HEK293 (cell line): ENCODE results near the gene CLIP1.
A peak's percentile ranks its signal among the peaks of the same experiment; 100 is the strongest.
"Not testable (repeated sequence)": the region's sequence is repeated elsewhere in the genome, so short reads cannot be mapped to it uniquely, and the experiment has no call there.

ENCODE experiments used
- CTCF ChIA-PET: fragments of 350-600 bp; formaldehyde crosslinking; extraction: SDS; loops from one replicate; lab custom pipeline; 2021; ENCODE audit warnings: antibody characterized with exemption; lab: Yijun Ruan, JAX
- POLR2A ChIA-PET: fragments of 300-600 bp; formaldehyde crosslinking; extraction: SDS; loops from one replicate; lab custom pipeline; 2020; ENCODE audit warnings: antibody characterized with exemption, inconsistent platforms; lab: Yijun Ruan, JAX
- H3K27ac ChIP-seq: fragments of 200-500 bp; sonication (Bioruptor generic); 2 replicates; pipeline ENCODE4 v1.5.1; 2014; ENCODE audit warnings: low read depth, low read length, control low read depth, inconsistent platforms; ENCODE audit errors: extremely low read depth
- H3K36me3 ChIP-seq, 2 experiments: fragments of 200-500 bp in 1 of 2; sonication (Bioruptor generic) in 1 of 2; 1 replicate in 1 of 2; 2 replicates in 1 of 2; pipeline ENCODE4 v1.5.1; 2014 to 2017; ENCODE audit warnings: inconsistent platforms in 2 of 2, low read length in 2 of 2; ENCODE audit not compliant: control insufficient read depth in 2 of 2, insufficient read depth in 1 of 2
- H3K4me1 ChIP-seq: fragments of 200-500 bp; sonication (Bioruptor generic); 2 replicates; pipeline ENCODE4 v1.5.1; 2014; ENCODE audit warnings: mild to moderate bottlenecking, low read length, inconsistent platforms; ENCODE audit not compliant: control insufficient read depth, insufficient read depth
- H3K4me3 ChIP-seq: 2 replicates; pipeline ENCODE4 v1.5.1; 2011; ENCODE audit warnings: low read depth, mild to moderate bottlenecking, control low read depth, low read length, moderate library complexity
- H3K9me3 ChIP-seq: fragments of 200-500 bp; sonication (Bioruptor generic); 2 replicates; pipeline ENCODE4 v1.5.1; 2014; ENCODE audit warnings: low read depth, low read length, inconsistent platforms; ENCODE audit not compliant: control insufficient read depth, insufficient read depth
- PRDM1 ChIP-seq: fragments of 450-650 bp; formaldehyde crosslinking; IDR thresholded peaks from 2 replicates; pipeline ENCODE4; 2016; ENCODE audit warnings: missing biosample characterization, missing genetic modification characterization
- ZFHX2 ChIP-seq: fragments of 450-650 bp; formaldehyde crosslinking; conservative IDR thresholded peaks from 2 replicates; pipeline ENCODE4 v1.5.1; 2016; ENCODE audit warnings: missing biosample characterization, missing genetic modification characterization
- ZNF501 ChIP-seq: fragments of 450-650 bp; formaldehyde crosslinking; IDR thresholded peaks from 2 replicates; pipeline ENCODE4 v1.5.1; 2016; ENCODE audit warnings: missing biosample characterization, missing genetic modification characterization
- ZNF544 ChIP-seq: fragments of 450-650 bp; formaldehyde crosslinking; IDR thresholded peaks from 2 replicates; pipeline ENCODE4 v1.5.0; 2017; ENCODE audit warnings: missing biosample characterization, missing genetic modification characterization
- ZNF610 ChIP-seq: fragments of 450-650 bp; formaldehyde crosslinking; IDR thresholded peaks from 2 replicates; pipeline ENCODE4 v1.5.1; 2016; ENCODE audit warnings: missing biosample characterization, missing genetic modification characterization, borderline replicate concordance
- ZSCAN16 ChIP-seq: fragments of 450-650 bp; formaldehyde crosslinking; IDR thresholded peaks from 2 replicates; pipeline ENCODE4 v1.5.1; 2016; ENCODE audit warnings: missing biosample characterization, missing genetic modification characterization
- TF ChIP-seq, protein P1 (sequence below): fragments of 450-650 bp; formaldehyde crosslinking; IDR thresholded peaks from 2 replicates; pipeline ENCODE4 v1.5.1; 2016; ENCODE audit warnings: missing biosample characterization, missing genetic modification characterization
- TF ChIP-seq, protein P2 (sequence below): fragments of 450-650 bp; IDR thresholded peaks from 2 replicates; pipeline ENCODE4 v1.5.1; 2018; ENCODE audit warnings: missing biosample characterization, mild to moderate bottlenecking, missing genetic modification characterization
- TF ChIP-seq, protein P3 (sequence below): fragments of 450-650 bp; formaldehyde crosslinking; IDR thresholded peaks from 2 replicates; pipeline ENCODE4 v1.5.1; 2017; ENCODE audit warnings: missing biosample characterization, mild to moderate bottlenecking, missing genetic modification characterization, moderate library complexity
- TF ChIP-seq, protein P4 (sequence below): fragments of 450-650 bp; formaldehyde crosslinking; optimal IDR thresholded peaks from 2 replicates; pipeline ENCODE3; 2016; ENCODE audit warnings: missing biosample characterization, mild to moderate bottlenecking, missing genetic modification characterization

Gene CLIP1

DNA sequence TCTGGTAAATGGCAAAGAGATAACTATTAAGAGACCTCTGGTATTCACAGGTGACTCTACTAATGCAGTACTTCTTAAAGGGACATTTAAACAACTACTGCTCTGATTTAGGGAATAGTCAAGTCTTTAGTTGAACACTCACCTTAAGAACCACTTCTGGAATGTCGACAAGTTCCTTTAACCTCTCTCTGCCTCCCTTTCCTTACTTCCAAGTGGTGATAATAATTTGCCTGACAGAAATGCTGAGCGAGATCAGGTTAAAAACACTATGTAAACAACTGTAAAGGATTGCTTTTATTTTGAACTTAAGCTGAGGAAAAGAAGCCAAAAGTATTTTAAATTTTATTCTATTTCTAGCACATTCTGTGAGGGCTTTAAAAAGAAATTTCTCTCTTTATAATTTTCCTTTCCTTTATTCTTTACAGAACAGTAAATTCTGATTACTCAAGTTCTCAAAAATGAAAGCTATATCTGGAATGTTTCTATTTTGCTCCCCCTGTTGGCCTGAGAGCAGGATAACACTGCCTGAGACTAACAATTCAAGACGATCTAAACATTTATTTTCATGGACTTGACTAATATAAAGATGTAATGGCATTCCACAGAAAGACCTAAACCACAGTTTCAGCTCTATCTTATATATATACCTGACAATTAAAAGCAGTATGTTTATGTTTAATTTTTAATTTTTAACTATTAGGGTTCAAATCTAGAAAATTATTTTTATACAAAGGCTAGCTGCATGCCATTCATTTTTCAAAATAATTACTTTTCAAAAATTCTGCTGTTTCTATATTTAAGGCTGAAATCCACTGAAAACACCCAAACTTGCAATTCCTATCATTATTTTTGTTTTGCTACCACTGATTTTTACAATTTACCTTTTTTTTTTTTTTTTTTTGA is 49.1 kb upstream of the CLIP1 start (continued):
- TF ChIP-seq PRDM1 (tag by site-specific recombination) = peak; percentile 68

DNA sequence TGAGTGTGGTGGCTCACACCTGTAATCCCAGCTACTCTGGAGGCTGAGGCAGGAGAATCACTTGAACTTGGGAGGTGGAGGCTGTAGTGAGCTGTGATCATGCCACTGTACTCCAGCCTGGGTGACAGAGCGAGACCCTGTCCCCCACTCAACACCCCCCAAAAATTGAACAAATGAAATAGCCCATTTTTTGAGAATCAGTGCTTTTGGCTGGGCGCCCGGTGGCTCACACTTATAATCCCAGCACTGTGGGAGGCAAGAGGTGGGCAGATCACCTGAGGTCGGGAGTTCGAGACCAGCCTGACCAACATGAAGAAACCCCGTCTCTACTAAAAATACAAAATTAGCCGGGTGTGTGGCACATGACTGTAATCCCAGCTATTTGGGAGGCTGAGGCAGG is 48.1 kb upstream of the CLIP1 start:
- not testable (repeated sequence) for H3K4me1 ChIP-seq, H3K4me3 ChIP-seq, H3K27ac ChIP-seq, H3K9me3 ChIP-seq
- peaks cover 30 to 35% of the 10 kb centered on the region in 2 experiments for H3K36me3 ChIP-seq
- 0 out of 2 replicates have a peak, but pooled peaks have one; percentile 9 for TF ChIP-seq ZFHX2 (tag by site-specific recombination)
- ChIA-PET POLR2A (interaction anchor here (1.7 kb wide), 1 partner anchor 71 kb away, joined by 12 read pairs; no protein-coding TSS in a partner anchor), CTCF (interaction anchor here (0.6 to 7.6 kb wide), 10 partner anchors 9 to 250 kb away, joined by 3 to 156 read pairs (median 5); no protein-coding TSS in a partner anchor)

DNA sequence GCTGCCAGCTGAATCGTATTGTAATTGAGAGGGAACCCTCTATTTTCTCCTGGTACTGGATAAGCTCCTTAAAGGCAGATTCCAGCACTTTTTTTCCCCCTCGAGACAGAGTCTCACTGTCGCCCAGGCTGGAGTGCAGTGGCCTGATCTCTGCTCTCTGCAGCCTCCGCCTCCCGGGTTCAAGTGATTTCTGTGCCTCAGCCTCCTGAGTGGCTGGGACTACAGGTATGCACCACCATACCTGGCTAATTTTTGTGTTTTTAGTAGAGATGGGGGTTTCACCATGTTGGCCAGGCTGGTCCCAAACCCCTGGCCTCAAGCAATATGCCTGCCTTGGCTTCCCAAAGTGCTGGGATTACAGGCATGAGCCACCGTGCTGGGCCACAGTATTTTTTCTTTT is 47.4 kb upstream of the CLIP1 start:
- POLR2A ChIA-PET = interaction anchor here (0.6 to 0.8 kb wide), 2 partner anchors 20 to 28 kb away, joined by 4 read pairs; no protein-coding TSS in a partner anchor
- not testable (repeated sequence) for H3K9me3 ChIP-seq, H3K4me3 ChIP-seq, H3K27ac ChIP-seq, H3K4me1 ChIP-seq
- CTCF ChIA-PET = interaction anchor here (1.5 to 7.6 kb wide), 3 partner anchors 11 to 135 kb away, joined by 4 to 156 read pairs (median 26); no protein-coding TSS in a partner anchor
- H3K36me3 ChIP-seq = peaks cover 26 to 29% of the 10 kb centered on the region in 2 experiments

DNA sequence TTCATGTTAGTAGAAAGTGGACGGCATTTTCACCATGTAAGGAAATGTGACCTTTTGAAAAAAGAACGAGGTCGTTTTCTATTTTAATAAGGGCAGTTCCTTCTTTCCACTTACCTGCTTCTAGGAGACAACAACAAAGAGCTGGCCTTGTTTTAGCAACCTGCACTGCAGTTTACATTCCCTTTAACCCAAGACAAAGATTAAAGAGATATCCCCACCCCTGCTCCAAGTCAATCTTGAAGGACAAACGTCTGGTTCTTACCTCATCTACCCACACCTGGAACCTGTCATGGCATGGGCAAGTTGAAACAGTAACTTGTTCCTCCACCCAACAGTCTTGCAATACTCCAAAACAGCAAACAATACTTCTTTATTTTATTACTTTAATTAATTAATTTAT is 45.5 kb upstream of the CLIP1 start:
- peaks cover 10 to 13% of the 10 kb centered on the region in 2 experiments for H3K36me3 ChIP-seq
- H3K4me1 ChIP-seq = 0 out of 2 replicates have a peak, but pooled peaks cover 3% of the 10 kb centered on the region
- H3K9me3 ChIP-seq = no peaks in the 10 kb centered on the region
- TF ChIP-seq ZSCAN16 (tag by site-specific recombination) = no peak
- TF ChIP-seq, protein P1, sequence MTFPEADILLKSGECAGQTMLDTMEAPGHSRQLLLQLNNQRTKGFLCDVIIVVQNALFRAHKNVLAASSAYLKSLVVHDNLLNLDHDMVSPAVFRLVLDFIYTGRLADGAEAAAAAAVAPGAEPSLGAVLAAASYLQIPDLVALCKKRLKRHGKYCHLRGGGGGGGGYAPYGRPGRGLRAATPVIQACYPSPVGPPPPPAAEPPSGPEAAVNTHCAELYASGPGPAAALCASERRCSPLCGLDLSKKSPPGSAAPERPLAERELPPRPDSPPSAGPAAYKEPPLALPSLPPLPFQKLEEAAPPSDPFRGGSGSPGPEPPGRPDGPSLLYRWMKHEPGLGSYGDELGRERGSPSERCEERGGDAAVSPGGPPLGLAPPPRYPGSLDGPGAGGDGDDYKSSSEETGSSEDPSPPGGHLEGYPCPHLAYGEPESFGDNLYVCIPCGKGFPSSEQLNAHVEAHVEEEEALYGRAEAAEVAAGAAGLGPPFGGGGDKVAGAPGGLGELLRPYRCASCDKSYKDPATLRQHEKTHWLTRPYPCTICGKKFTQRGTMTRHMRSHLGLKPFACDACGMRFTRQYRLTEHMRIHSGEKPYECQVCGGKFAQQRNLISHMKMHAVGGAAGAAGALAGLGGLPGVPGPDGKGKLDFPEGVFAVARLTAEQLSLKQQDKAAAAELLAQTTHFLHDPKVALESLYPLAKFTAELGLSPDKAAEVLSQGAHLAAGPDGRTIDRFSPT (tag by site-specific recombination) = no peak
- no peak for TF ChIP-seq ZNF501 (tag by site-specific recombination)
- TF ChIP-seq, protein P2, sequence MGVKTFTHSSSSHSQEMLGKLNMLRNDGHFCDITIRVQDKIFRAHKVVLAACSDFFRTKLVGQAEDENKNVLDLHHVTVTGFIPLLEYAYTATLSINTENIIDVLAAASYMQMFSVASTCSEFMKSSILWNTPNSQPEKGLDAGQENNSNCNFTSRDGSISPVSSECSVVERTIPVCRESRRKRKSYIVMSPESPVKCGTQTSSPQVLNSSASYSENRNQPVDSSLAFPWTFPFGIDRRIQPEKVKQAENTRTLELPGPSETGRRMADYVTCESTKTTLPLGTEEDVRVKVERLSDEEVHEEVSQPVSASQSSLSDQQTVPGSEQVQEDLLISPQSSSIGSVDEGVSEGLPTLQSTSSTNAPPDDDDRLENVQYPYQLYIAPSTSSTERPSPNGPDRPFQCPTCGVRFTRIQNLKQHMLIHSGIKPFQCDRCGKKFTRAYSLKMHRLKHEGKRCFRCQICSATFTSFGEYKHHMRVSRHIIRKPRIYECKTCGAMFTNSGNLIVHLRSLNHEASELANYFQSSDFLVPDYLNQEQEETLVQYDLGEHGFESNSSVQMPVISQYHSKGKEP (tag by site-specific recombination) = no peak
- TF ChIP-seq ZNF544 = no peak
- TF ChIP-seq, protein P3, sequence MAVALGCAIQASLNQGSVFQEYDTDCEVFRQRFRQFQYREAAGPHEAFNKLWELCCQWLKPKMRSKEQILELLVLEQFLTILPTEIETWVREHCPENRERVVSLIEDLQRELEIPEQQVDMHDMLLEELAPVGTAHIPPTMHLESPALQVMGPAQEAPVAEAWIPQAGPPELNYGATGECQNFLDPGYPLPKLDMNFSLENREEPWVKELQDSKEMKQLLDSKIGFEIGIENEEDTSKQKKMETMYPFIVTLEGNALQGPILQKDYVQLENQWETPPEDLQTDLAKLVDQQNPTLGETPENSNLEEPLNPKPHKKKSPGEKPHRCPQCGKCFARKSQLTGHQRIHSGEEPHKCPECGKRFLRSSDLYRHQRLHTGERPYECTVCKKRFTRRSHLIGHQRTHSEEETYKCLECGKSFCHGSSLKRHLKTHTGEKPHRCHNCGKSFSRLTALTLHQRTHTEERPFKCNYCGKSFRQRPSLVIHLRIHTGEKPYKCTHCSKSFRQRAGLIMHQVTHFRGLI (tag by site-specific recombination) = no peak
- no peak for TF ChIP-seq ZNF610
- TF ChIP-seq, protein P4, sequence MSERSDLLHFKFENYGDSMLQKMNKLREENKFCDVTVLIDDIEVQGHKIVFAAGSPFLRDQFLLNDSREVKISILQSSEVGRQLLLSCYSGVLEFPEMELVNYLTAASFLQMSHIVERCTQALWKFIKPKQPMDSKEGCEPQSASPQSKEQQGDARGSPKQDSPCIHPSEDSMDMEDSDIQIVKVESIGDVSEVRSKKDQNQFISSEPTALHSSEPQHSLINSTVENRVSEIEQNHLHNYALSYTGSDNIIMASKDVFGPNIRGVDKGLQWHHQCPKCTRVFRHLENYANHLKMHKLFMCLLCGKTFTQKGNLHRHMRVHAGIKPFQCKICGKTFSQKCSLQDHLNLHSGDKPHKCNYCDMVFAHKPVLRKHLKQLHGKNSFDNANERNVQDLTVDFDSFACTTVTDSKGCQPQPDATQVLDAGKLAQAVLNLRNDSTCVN = no peak
- ChIA-PET CTCF (interaction anchor here (7.6 kb wide), 1 partner anchor 69 kb away, joined by 156 read pairs; no protein-coding TSS in a partner anchor), POLR2A (no interaction called here)
- H3K27ac ChIP-seq = no peak overlapping the region
- no peak overlapping the region for H3K4me3 ChIP-seq
